Measurements from ENCODE around the gene CX3CR1. TPM values are rescaled to one million over a fixed set of nuclear protein-coding genes. Genes with fewer than 3 reads are reported as not detected.
"Not testable (repeated sequence)": the region's sequence is repeated elsewhere in the genome, so short reads cannot be mapped to it uniquely, and the experiment has no call there.

The CX3CR1 gene
- total RNA-seq, 1 experiment from 2014 or later: not detected

DNA sequence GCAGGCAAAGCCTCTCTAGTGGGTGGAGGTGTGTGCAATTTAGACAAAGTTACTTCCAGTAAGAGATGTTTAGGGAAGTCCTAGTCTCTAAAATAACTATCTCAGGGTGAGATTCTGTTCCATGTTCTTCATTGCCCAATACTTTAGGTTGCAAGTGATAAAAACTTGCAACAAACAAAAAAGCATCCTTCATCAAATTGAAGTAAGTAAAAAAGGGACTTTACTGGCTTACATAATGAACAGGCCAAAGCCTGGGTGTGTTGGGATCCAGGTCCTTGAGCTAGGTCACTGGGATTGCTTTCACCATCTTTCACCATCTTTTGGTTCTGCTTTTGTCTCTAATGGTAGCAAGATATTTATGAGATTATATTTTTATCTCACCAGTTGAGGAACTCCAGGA lies 38.3 kb downstream of the CX3CR1 start:
- Histone ChIP-seq H3K36me3 (no peaks in the 10 kb centered on the region), H3K9me3 (replicated peaks) (no peaks in the 10 kb centered on the region), H3K4me1 (replicated peaks) (no peaks in the 10 kb centered on the region), H3K27me3 (replicated peaks) (peaks cover 11% of the 10 kb centered on the region), H3K4me3 (no peak overlapping the region), H3K27ac (no peak overlapping the region)
- no peak for DNase-seq (ENCODE audit: low read depth in 1 of 2, low spot score in 2 of 2)

DNA sequence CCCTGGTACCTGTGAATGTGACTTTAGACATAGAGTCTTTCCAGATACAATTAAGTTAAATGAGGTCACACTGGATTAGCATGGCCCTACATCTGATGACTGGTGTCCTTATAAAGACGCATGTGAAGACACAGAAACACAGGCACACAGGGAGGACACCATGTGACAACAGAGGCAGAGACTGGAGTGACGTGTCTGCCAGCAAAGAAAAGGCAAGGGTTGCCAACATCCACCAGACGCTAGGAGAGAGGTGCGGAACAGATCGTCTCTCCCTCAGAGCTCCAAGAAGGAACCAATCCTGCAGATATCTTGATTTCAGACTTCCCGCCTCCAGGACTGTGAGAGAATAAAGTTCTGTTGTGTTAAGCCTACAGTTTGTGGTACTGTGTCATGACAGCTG lies 42.8 kb downstream of the CX3CR1 start:
- H3K4me3 ChIP-seq: no peak overlapping the region
- no peak for DNase-seq (ENCODE audit: low read depth in 1 of 2, low spot score in 2 of 2)
- H3K27me3 ChIP-seq (replicated peaks): peaks cover 7% of the 10 kb centered on the region; the same call in 1 of the 2 replicates
- no peaks in the 10 kb centered on the region for H3K9me3 ChIP-seq (replicated peaks)
- H3K36me3 ChIP-seq: no peaks in the 10 kb centered on the region
- no peaks in the 10 kb centered on the region for H3K4me1 ChIP-seq (replicated peaks)
- no peak overlapping the region for H3K27ac ChIP-seq

DNA sequence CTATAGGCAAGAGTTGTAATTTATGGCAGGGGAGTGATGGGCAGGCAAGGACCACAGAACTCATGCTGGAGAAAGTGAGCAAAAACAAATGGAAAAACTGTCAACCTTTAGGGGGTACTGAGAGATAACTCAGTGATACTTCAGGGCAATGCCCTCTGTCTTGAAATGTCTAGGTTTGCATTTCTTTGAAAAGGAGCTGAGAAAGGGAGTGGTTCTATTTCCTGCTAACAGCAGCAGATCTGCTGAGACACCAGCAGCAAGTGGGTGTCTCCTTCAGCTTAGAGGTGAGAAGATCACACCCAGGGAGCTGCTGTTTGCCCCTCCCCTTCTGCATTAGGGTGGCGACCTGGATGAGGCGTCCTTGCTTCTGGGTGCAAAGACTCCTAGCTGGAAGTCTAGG lies 45.2 kb downstream of the CX3CR1 start:
- no peak for DNase-seq (ENCODE audit: low read depth in 1 of 2, low spot score in 2 of 2)
- Histone ChIP-seq H3K36me3 (no peaks in the 10 kb centered on the region), H3K27ac (no peak overlapping the region), H3K4me3 (no peak overlapping the region), H3K9me3 (replicated peaks) (no peaks in the 10 kb centered on the region), H3K27me3 (replicated peaks) (peaks cover 4% of the 10 kb centered on the region; the same call in 1 of the 2 replicates), H3K4me1 (replicated peaks) (no peaks in the 10 kb centered on the region)

DNA sequence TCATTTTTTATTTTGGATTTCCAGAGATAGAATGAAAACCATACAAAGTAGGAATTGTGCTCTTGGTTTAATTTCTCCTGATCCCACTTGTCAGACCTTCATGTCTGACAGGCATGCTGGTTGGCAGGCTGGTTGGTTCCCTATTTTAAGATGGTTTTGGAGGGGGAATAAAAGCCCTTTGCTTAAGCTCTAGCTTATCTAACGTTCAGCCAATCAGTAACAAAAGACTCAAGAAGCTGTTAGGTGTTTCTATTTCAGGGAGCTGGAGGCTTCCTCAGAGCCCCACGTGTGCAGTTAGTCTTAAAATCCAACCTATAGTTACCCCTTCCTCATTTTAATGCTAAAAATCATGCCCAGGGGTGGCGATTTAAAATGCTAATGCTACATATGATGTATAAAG lies 47.0 kb downstream of the CX3CR1 start:
- Histone ChIP-seq H3K4me3 (no peak overlapping the region), H3K36me3 (no peaks in the 10 kb centered on the region), H3K27ac (no peak overlapping the region), H3K9me3 (replicated peaks) (no peaks in the 10 kb centered on the region), H3K4me1 (replicated peaks) (no peaks in the 10 kb centered on the region), H3K27me3 (replicated peaks) (peaks cover 4% of the 10 kb centered on the region; the same call in 1 of the 2 replicates)
- DNase-seq (ENCODE audit: low read depth in 1 of 2, low spot score in 2 of 2): no peak

DNA sequence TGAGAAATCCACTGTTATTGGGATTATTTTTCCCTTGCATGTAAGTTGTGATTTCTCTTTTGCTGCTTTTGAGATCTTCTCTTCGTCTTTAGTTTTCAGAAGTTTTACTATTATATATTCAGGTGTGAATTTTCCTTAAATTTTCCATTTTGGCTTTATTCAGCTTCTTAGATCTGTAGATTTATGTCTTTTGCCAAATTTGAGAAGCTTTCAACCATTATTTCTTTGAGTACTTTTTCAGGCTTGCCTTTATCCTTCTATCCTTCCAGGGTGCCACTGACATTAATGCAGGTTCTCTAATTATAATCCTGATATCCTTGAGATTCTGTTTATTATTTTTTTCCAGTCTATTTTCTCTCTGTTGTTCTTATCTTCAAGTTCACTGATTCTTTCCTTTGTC lies 49.4 kb downstream of the CX3CR1 start:
- peaks cover 4% of the 10 kb centered on the region; the same call in 1 of the 2 replicates for H3K27me3 ChIP-seq (replicated peaks)
- no peak for DNase-seq (ENCODE audit: low read depth in 1 of 2, low spot score in 2 of 2)
- no peaks in the 10 kb centered on the region for H3K4me1 ChIP-seq (replicated peaks)
- H3K36me3 ChIP-seq: no peaks in the 10 kb centered on the region
- H3K27ac ChIP-seq: no peak overlapping the region
- H3K9me3 ChIP-seq (replicated peaks): no peaks in the 10 kb centered on the region
- H3K4me3 ChIP-seq: no peak overlapping the region

DNA sequence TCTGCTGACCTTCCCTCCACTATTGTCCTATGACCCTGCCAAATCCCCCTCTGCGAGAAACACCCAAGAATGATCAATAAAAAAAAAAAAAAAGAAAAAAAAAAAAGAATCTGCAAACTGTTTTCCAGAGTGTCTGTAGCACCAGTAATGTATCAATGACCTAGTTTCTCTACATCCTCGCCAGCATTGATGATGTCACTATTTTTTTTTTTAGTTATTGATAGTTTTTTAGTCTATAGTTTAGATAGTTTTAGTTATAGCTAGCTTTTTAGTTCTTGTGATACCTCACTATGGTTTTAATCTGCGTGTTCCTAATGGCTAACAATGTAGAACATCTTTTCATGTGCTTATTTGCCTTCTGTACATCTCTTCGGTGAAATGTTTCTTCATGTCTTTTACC lies 51.3 kb downstream of the CX3CR1 start:
- Histone ChIP-seq H3K4me3 (no peak overlapping the region), H3K9me3 (replicated peaks) (no peaks in the 10 kb centered on the region), H3K27ac (no peak overlapping the region), H3K36me3 (no peaks in the 10 kb centered on the region), H3K4me1 (replicated peaks) (no peaks in the 10 kb centered on the region), H3K27me3 (replicated peaks) (peaks cover 4% of the 10 kb centered on the region; the same call in 1 of the 2 replicates)
- no peak for DNase-seq (ENCODE audit: low read depth in 1 of 2, low spot score in 2 of 2)

DNA sequence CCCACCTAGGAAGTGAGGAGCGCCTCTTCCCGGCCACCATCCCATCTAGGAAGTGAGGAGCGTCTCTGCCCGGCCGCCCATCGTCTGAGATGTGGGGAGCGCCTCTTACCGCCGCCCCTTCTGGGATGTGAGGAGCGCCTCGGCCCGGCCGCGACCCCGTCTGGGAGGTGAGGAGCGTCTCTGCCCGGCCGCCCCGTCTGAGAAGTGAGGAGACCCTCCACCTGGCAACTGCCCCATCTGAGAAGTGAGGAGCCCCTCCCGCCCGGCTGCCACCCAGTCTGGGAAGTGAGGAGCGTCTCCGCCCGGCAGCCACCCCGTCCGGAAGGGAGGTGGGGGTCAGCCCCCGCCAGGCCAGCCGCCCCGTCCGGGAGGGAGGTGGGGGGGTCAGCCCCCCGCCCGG lies 52.2 kb downstream of the CX3CR1 start:
- not testable (repeated sequence) for DNase-seq (ENCODE audit: low read depth in 1 of 2, low spot score in 2 of 2)

DNA sequence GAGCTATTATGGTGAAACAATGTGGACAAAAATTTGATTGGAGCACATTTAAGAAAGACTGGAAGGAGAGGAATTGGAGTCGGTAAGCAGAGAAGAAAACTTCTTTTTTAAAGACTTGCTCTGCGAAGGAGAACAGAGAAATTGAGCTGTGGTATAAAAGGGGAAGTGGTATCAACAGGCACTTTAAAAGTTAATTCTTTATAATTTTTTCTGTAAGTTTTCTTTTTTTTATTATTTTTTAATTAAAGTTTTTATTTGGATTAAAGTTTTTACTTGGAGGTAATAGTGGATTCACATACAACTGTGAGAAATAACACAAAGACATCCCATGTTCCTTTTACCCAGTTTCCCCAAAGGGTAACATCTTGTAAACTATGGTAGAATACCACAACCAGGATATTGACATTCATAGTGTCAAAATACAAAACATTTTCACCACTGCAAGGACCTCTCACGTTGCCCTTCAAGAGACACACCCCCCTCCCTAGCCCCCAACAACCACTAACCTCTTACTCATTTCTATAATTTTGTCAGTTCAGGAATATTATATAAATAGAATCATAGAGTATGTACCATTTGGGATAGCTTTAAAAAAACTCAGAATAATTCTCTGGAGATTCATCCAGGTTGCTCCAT lies 53.6 kb downstream of the CX3CR1 start:
- no peaks in the 10 kb centered on the region for H3K36me3 ChIP-seq
- no peaks in the 10 kb centered on the region for H3K4me1 ChIP-seq (replicated peaks)
- no peaks in the 10 kb centered on the region for H3K27me3 ChIP-seq (replicated peaks)
- H3K27ac ChIP-seq: no peak overlapping the region
- DNase-seq (ENCODE audit: low read depth in 1 of 2, low spot score in 2 of 2): no peak
- no peaks in the 10 kb centered on the region for H3K9me3 ChIP-seq (replicated peaks)
- no peak overlapping the region for H3K4me3 ChIP-seq

More for the DNA sequence above, 52.2 kb downstream of the CX3CR1 start:
- H3K27me3 ChIP-seq (replicated peaks); H3K9me3 ChIP-seq (replicated peaks); H3K4me1 ChIP-seq (replicated peaks); H3K36me3 ChIP-seq; H3K27ac ChIP-seq; H3K4me3 ChIP-seq: not testable (repeated sequence)

DNA sequence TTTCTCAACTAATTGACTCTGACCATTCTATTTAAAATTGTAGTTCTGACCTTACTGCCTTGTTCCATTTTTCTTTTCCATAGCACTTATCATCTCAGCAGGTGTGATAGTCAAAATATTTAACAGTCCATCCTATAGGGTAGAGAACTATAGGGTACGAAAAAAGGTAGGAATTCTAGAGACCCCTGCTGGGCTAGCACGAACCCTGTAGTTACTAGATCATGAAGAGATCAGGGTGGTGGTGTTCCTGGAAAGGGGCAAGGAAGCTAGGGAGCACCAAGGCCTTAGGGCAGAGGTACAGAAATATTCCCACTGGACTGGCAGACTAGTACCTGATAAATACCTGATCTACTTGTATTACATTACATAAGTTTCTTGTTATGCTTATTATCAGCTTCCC lies 55.5 kb downstream of the CX3CR1 start:
- H3K9me3 ChIP-seq (replicated peaks): no peaks in the 10 kb centered on the region
- H3K27me3 ChIP-seq (replicated peaks): no peaks in the 10 kb centered on the region
- H3K4me1 ChIP-seq (replicated peaks): no peaks in the 10 kb centered on the region
- no peak overlapping the region for H3K4me3 ChIP-seq
- DNase-seq (ENCODE audit: low read depth in 1 of 2, low spot score in 2 of 2): no peak
- H3K36me3 ChIP-seq: no peaks in the 10 kb centered on the region
- H3K27ac ChIP-seq: no peak overlapping the region

DNA sequence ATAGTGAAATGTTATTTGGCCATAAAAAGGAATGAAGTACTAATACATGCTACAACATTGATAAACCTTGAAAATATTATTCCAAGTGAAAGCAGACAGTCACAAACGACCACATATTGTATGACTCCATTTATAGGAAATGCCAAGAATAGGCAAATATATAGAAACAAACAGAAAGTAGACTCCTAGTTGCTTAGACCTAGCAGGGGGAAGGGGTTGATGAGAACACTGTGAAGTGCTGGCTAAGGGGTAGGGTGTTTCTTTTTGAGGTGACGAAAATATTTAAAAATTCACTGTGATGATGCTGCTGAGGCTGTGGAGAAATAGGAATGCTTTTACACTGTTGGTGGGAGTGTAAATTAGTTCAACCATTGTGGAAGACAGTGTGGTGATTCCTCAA lies 56.9 kb downstream of the CX3CR1 start:
- H3K9me3 ChIP-seq (replicated peaks): no peaks in the 10 kb centered on the region
- H3K36me3 ChIP-seq: no peaks in the 10 kb centered on the region
- no peak overlapping the region for H3K27ac ChIP-seq
- H3K4me3 ChIP-seq: no peak overlapping the region
- H3K4me1 ChIP-seq (replicated peaks): no peaks in the 10 kb centered on the region
- DNase-seq (ENCODE audit: low read depth in 1 of 2, low spot score in 2 of 2): no peak
- no peaks in the 10 kb centered on the region for H3K27me3 ChIP-seq (replicated peaks)

DNA sequence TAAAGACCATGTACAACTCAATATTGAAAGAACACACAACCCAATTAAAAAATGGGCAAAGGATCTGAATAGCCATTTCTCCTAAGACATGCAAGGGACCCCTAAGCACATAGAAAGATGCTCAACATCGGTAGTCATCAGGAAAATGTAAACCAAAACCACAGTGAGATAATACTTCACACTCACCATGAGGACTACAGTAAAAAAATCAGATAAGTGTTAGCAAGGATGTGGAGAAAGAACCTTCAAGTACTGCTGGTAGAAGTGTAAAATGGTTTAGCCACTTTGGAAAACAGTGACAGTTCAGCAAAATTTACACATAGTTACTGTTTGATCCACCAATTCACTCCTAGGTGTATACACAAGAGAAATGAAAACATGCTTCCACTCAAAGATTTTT lies 57.4 kb downstream of the CX3CR1 start:
- Histone ChIP-seq H3K9me3 (replicated peaks) (no peaks in the 10 kb centered on the region), H3K36me3 (no peaks in the 10 kb centered on the region), H3K27ac (no peak overlapping the region), H3K27me3 (replicated peaks) (no peaks in the 10 kb centered on the region), H3K4me1 (replicated peaks) (no peaks in the 10 kb centered on the region), H3K4me3 (no peak overlapping the region)
- DNase-seq (ENCODE audit: low read depth in 1 of 2, low spot score in 2 of 2): no peak

DNA sequence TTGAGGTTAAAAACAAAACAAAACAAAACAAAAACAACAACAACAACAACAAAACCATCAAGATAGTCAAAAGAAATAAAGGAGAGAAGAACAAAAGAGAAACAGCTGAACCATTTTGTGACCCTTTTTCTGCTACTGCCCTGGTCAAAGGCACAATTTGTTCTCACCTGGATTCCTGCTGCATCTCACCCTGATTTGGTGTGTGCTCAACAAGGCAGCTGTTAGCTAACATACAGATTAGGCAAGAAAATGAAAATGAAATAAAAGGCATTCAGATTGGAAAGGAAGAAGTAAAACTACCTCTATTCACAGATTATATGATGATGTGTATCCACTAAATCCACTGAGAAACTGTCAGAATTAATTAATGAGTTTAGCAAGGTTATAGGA lies 58.7 kb downstream of the CX3CR1 start:
- H3K4me1 ChIP-seq (replicated peaks): no peaks in the 10 kb centered on the region
- H3K36me3 ChIP-seq: no peaks in the 10 kb centered on the region
- DNase-seq (ENCODE audit: low read depth in 1 of 2, low spot score in 2 of 2): no peak
- no peaks in the 10 kb centered on the region for H3K27me3 ChIP-seq (replicated peaks)
- H3K9me3 ChIP-seq (replicated peaks): no peaks in the 10 kb centered on the region
- no peak overlapping the region for H3K4me3 ChIP-seq
- H3K27ac ChIP-seq: no peak overlapping the region

DNA sequence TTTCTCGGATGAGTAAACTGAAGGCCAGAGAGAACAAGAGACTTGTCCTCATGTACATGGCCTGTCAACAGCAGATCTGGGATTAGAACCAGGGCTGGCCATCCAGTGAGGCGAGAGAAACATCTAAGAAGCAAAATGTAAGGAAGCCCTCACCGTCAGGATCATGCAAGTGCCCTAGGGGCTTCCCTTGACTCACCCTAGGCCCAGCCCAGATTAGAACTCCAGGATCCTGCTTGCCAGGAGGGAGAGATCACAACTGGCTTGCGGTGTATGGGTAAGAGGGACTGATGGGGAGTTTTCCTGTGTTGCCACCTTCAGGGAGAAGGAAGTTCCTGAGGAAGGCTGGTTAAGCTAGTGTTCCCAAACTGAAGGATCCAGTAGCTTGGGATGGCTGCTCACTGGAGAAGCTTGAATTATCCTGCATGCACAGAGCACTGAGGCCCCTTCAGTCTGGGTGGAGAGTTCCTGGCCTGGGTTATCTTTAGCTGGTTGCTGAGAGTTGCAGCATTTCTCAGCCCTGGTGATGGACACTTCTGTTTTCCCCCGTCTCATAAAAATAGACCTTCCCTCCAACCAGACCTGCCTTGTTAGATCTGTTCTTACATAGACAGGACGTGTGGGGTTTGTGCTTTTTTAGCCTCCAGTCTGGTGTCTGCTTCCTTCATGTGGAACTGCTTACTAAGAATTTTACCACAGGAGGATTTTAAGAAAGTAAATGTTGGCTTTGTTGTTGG lies 59.3 kb downstream of the CX3CR1 start:
- no peak overlapping the region for H3K4me3 ChIP-seq
- H3K4me1 ChIP-seq (replicated peaks): no peaks in the 10 kb centered on the region
- DNase-seq (ENCODE audit: low read depth in 1 of 2, low spot score in 2 of 2): no peak

DNA sequence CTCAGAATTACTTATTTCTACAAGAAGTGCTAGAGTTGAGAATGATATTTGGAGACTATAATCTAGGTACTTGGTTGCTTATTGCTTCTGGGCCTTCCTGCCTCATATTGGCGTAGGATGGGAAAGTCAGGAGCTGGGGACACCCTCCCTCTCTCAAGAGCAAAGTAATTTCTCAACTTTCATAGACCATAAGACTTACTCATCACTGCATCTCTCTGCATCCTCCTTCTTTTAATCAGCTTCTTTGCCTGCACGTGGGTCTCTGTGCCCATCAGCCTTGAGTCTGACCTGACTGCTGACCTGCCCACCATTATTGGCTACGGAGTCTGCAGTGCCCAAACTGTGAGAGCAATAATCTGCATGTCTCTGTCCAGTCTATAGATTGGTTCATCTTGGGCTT lies 60.1 kb downstream of the CX3CR1 start:
- no peaks in the 10 kb centered on the region for H3K9me3 ChIP-seq (replicated peaks)
- no peaks in the 10 kb centered on the region for H3K4me1 ChIP-seq (replicated peaks)
- H3K27ac ChIP-seq: no peak overlapping the region
- DNase-seq (ENCODE audit: low read depth in 1 of 2, low spot score in 2 of 2): no peak
- H3K4me3 ChIP-seq: no peak overlapping the region
- H3K27me3 ChIP-seq (replicated peaks): no peaks in the 10 kb centered on the region
- no peaks in the 10 kb centered on the region for H3K36me3 ChIP-seq

More for the DNA sequence above, 59.3 kb downstream of the CX3CR1 start:
- Histone ChIP-seq H3K27ac (no peak overlapping the region), H3K9me3 (replicated peaks) (no peaks in the 10 kb centered on the region), H3K36me3 (no peaks in the 10 kb centered on the region), H3K27me3 (replicated peaks) (no peaks in the 10 kb centered on the region)

Data from SJSA1 (cell line).